DMS114 treated with DMSO at 0.1 percent for 48 hours (cell line): ENCODE data around the gene TMUB1.
A peak's percentile ranks its signal among the peaks of the same experiment; 100 is the strongest.

ENCODE experiments used
- DNase-seq: peaks from one replicate; lab custom pipeline; 2025; ENCODE audit not compliant: unreplicated experiment; lab: John Stamatoyannopoulos, UW

Gene TMUB1

GRCh38 chr7:151083071-151083823, at the start of gene TMUB1:
TSS of gene TMUB1 (minus strand) at chr7:151083493. CDS start at chr7:151082563, 930 bp downstream.
- DNase-seq, result peak; percentile 47

DNA sequence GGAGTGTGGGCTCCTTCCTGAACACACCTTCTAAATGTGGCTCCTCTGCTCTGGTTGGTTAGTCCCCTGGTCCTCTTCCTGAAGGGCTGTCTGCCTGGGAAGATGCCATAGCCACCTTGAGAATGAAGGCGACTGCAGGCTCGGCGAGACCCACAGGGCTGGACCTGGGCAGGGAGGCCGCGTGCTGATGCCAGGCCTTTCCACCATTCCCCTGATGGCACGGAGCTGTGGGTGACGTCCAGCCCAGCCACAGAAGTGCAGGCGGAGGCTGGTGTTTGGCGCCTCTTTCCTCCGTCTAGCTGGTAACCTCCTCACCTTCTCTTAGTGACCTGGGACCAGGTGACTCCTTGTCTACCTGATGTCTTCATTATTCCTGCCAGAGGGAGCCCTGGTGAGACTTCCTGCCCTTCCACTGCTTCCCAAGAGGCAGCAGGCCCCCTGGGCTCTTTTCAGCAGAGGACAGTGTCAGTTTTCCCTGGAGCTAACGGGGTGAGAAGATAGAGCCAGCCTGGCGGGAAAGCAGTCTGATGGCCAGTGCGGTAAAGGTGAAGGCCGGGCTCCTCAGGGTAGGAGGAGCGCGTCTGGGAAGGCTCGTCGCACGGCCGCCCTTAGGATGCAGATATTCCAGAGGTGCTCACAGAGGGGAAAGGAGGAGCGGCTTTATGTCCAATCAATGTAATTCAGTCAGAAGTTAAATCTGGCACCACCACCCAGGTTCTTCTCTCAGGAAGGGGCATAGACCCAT, 49.3 kb upstream of the TMUB1 start:
- DNase-seq, result no peak

DNA sequence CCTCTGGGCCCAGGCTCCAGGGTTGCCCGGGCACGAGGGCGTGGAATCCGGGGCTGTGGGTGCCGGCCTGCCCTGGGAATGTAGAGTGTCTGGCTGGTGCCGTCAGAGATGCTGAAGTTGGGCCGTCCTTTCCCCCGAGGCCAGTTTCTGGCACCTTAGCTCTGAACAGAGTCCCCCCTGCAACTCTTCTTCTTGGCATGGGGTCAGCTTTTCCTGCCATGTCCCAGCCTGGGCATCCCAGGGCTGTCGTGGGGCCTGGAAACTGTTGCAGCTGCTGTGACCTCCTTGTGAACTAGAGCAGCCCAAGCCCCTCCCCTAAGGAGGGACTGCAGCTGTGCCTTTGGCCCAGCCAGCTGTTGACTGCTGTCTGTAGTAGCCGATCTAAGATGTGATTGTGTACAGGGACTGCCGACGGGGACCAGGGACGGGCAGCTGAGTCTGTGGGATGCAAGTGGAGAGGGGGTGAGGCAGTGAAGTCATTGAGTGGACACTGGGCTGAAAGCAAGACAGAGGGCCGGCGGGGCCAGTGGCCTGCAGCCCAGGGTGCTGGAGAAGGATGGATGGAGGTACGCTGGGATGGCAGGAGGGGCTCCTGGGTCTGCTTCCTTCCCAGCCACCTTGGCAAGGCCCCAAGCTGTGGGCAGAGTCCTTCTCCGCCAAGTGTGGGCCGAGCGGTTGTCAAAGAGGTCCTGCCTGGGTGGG, 48.5 kb upstream of the TMUB1 start:
- no peak for DNase-seq

DNA sequence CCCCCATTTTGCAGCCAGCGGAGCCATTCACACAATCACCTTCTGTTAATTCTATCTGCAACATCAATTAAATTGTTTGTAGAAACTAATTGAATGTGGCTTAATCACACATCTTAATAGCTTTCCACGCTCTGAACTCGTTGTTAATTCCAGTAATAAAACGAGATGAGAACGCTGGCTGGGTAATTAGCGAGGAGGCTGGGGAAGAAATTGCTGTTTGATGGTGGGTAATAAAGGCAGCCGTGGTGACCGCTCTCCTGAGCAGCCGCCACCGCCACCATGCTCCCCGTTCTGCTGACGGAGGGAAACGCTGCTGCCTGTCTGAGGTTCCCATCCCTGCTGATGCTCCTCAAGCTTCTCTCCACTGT, 47.9 kb upstream of the TMUB1 start:
- no peak for DNase-seq

DNA sequence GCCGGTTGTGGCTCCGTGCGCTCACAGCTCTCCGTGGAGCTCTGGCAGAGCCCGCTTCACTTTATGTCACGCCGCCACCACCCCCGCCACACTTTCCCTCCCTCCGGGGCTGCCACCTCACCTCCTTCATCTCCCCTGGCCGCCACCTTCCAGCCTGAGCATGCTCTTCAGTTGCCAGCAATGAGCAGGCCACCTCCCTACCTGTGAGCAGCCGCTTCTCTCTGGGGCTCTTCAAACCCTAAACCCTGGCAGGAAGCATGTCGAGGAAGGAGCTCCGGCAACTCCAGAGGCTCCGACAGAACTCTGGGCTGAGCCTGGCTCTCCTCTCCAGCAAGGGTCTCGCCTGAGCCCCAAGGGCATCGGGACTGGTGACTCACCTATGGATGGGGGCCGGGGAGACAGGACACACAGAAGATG, 47.5 kb upstream of the TMUB1 start:
- DNase-seq, result no peak

DNA sequence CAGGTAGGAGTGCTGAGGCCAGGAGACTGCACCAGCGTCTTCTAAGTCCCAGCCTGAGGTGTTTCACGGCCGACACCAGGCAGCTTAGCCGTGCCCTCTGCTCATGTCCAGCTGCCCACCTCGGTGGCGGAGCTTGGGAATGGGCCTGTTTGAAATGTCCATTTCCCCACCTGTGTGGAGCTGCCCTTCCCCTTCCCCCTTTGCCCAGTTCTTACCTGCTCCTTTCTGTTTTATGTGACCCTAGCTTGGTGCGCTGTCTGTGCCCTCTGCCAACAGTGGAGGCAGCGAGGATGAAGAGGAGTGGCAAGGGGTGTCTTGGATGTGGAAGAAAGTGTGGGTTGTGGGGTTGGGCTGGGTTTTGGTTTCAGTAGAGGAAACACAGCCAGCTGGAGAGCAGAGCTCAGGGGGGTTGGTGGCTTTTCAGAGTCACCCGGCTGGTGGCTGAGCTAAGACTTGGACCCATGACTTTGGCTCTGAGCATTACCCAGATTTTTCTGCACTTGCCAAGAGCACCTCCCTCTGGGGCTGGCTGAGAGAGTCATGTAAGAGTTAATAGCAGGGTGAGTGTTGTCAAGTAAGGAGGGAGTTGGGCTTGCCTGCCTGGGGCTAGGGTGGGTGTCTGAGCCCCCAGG, 46.8 kb upstream of the TMUB1 start:
- no peak for DNase-seq

DNA sequence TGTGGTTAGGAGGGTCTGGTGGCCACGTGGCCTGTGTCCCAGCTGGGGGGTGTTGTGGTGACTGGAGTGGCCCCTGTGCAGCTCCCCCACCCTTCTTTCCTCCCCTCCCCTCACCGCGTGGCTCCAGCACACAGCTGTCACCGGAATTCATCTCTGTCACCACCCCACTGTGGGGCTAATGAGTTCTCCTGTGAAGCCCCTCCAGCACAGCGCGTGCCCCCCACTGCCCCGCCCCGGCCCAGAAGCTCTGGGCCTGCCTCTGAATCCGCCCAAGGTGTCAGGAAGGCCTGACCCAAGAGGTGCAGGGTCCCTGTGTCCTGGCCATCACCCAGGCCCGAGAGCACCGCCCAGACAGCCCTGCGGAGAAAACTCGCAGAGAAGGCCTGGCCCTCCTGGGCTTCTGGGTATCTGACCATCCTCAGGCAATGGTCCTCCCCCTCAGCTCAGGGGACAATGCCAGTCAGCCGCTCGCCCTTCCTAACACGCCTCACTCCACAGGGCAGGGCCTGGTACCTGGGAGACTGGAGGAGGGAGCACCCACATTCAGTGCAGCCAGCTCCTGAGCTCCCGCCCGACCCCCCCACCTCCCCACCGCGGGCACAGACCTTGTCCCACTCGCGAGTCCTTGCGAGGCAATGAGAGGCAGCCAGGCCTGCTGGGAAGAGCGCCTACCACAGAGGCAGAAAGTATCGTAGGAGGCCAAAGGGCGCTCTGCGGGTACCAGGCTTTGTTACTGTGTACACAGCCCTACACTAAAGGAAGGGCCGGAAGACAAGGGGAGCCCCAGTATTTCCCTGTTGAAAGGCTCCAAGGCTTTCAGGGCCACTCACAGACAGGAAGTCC, 46.0 kb upstream of the TMUB1 start:
- no peak for DNase-seq

GRCh38 chr7:151128716-151129115, 45.4 kb upstream of the TMUB1 start:
- DNase-seq, result no peak

DNA sequence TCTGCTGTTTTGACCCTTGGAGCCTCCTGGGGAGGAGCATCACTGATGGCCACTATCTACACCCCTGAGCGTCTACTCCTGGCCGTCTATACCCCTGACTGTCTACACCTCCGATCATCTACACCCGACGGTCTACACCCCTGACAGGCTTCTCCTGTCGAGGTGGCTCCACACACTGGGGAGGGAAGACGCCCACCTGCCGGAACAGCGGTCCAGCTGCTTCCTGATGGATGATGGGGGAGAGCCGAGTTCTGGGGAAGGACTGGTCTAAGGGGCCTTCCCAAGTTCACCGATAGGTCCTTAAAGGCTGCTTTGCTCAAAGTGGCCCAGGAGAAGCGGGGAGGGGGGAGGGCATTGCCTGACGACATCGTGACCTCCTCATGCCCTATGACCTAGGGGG, 44.9 kb upstream of the TMUB1 start:
- no peak for DNase-seq

- DNase-seq, result no peak
These were observed 43.3 kb upstream of the TMUB1 start for GRCh38 chr7:151126491-151127137.

- no peak for DNase-seq
These were observed 42.7 kb upstream of the TMUB1 start for GRCh38 chr7:151125846-151126481.

DNA sequence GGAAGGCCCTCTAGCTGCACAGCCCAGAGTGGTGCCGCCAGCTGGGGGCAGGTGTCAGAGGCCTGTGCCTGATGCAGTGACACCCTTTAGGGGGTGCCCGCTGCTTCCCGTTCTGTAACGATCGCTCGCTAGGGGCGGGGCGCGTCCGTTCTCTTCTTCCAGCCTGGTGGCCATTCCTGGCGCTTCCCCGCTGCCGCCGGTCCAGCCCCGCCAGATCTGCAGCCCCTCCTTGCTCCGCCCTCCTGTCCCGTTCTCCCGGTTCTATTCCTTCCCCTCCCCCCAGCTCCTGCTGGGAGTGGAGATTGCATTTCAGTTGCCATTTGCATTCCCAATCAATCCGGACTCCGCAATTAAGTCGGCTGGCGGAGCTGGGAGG, 42.2 kb upstream of the TMUB1 start:
- no peak for DNase-seq

DNA sequence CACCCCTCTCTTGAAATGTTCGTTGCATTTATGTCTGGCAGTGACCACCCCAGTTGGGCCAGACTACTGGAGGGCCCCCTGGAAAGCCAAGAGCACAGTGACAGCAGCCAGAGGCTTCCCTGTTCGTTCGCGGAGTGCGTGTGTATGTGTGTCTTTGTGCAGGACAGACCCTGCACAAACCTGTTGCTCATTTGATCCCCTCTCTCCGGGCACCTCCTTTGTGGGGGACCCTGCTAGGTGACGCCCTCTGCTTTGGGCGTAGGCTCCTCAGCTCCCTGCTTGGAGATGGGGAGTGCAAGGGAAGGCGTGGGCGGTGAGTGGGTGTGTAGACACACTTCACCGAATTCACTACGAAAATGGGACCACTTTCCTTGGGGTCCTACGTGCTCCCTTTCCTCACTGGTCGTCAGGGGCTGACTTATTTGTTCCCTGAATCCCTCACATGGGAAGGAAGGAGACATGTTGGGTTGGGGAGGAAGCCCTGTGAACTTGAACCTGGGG, 41.7 kb upstream of the TMUB1 start:
- no peak for DNase-seq

DNA sequence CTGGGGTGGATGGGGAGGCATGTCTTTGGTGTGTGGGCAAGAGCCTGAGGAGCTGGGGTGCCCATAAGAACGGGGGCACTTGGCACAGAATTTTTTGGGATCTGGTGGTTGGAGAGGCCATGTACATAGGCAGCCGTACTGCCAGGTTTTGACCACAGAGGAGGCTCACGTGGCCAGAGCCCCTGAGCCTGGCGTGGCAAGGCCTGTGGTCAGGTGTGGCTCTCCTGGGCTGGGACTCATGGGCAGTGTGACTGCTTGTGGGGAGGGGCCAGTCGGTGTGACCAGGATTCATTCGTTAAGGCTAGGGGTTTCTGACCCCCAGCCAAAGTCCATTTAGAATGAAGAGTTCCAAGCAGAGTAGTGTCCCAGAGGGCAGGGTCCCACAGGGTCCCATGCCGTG, 41.2 kb upstream of the TMUB1 start:
- no peak for DNase-seq

- peak; percentile 70 for DNase-seq
These were observed 40.6 kb upstream of the TMUB1 start for GRCh38 chr7:151123822-151124464.

DNA sequence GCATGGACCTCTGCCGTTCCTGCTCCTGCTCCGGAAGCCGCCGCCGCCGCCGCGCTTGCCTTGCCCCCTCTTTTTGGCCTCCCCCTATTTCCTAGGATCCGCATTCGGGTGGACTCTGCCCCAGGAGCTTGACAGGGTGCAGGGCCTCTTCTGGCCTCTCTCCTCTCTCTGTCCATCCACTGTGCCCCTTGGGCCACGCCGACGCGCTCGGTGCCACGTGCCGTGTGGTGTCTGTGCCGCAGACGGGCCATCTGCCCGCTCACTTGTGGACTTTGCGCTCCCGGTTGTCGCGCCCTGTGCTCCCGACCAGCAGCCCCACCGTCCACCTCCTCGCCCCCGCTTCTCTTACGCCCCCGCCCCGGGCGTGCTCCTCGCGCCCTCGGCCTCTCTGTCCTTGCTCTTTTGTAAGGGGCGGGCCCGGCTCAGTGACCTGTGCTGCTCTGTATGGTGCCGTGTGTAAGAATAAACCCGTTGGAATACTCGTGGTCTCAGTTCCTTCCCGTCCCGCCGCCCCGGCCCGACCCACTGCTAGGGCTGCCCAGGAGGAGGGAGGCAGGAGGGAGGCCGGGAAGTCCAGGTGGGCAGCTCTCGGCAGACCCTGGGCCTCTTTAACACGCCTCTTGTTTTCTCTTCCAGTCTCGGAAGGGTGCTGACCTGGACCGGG, 40.0 kb upstream of the TMUB1 start:
- DNase-seq, result no peak

GRCh38 chr7:151122796-151123157, 39.5 kb upstream of the TMUB1 start:
- no peak for DNase-seq

DNA sequence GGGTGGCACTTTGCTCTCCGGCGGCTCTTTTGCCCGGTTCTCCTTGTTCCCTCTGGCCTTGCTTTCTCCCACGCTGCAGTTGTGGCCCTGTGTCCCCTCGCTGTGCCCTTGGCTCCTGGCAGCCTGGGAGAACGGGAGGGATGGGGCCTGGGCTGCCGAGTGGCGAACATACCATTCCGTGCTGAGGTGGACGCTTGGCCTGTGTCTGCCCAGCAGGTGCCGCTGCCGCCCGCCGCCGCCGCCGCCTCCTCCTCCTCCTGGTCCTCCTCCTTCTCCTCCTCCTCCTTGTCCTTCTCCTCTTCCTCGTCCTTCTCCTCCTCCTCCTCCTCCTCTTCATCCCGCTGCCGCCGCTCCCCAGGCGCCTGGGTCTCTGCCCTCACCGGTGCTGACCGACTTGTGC, 39.0 kb upstream of the TMUB1 start:
- no peak for DNase-seq
